Fibroblast of skin of right quadriceps (primary cell): Measurements from ENCODE around the gene CSF1R.

Experiments used
- DNase-seq: peaks from one replicate; pipeline ENCODE4 v3.0.0-alpha.2; 2013

CSF1R gene

DNA sequence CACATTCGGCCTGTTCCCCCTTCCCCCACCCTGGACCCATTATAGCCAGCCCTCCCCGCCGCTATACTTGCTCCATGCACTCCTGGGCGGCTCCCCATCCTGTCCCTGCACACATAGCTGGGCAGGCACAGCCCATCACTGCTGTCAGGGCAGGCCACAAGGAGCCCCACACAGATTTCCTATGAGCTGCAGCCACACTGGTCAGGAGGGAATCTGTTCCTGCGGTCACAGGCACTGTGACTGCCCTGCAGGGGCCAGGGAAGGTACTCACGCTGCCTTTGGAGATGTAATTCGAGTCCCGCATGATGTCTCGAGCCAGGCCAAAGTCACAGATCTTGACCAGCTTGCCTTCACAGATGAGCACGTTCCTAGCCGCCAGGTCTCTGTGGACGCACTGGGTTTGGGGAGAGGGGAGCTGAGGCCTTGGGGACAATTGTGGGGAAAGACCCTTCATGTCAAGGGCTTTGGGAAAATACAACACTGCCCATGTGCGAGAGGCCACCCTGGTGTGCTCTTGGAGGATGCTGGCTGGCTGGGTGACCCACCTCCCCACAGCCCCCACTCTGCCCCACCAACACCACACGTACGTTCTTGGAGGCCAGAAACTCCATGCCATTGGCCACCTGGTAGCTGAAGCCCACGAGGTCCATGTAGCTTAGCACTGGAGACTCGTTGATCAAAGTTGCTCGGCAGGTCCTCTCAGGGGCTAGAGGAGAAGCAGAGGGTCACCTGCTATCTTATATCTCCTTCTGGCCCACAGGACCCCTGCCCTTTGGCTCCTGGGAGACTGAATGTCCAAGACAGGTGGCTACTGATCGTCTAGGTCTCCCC lies 34.5 kb upstream of the CSF1R start:
- no peak for DNase-seq

- DNase-seq, result no peak
Measured at GRCh38 chr5:150120062-150120441, 33.7 kb upstream of the CSF1R start.

- no peak for DNase-seq
Measured at GRCh38 chr5:150119421-150120061, 33.2 kb upstream of the CSF1R start.

DNA sequence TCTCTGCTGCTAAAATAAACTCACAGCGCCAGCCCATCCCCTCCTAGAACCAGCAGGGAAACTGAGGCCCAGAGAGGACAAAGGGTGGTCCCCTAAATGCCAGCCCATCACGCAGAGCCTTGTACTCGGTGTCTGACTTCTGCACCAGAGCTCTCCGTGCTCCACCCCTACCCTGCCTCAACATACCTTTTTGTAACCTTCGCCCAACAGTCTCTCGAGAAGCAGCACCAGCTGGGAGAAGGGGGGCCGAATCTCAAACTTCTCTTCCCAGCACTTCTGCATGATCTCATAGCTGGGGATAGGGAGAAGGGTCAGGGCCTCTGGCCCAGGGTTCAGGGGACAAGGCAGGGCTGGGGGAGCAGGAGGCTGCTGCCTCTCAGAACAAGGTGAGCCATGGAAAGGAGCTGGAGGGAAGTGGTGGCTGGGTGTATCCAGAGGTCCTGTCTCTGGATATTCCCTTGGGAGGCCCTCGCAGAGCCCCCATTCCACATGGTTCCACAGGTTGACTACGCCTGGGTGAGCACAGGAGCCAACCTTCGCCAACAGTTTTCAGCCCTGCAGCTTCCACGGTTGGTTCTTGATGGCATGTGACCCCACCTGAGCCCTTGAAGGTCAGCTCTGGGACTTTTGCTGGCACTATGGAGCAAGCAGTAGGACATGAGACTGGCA lies 32.3 kb upstream of the CSF1R start:
- no peak for DNase-seq

DNA sequence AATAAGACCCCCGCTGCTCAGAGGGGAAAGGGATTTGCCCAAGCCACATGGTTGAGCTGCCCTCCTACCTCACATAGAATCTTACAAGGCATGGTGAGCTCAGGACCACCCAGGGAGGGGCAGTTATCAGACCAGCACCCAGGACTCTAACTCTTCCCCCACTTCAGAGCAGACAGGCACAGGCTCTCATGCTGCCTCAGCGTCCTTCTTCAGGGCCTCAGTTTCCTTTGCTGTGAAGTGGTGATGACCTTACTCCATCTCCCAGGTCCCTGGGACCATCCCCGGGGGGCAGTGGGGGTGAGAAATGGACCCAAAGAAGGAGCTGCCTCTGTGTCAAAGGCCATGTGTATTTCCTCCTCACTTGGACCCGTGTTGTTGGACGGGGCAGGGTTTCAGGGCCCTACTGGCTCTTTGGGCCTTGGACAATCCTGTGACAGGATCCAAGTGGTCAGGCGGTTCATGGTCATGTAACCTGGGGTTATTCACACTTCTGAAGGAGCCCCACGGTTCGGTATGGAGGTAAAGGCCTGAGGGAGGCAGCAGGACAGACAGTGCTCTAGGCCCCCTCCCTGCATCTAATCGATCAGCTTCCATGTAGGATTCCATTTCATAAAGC lies 31.7 kb upstream of the CSF1R start:
- no peak for DNase-seq

DNA sequence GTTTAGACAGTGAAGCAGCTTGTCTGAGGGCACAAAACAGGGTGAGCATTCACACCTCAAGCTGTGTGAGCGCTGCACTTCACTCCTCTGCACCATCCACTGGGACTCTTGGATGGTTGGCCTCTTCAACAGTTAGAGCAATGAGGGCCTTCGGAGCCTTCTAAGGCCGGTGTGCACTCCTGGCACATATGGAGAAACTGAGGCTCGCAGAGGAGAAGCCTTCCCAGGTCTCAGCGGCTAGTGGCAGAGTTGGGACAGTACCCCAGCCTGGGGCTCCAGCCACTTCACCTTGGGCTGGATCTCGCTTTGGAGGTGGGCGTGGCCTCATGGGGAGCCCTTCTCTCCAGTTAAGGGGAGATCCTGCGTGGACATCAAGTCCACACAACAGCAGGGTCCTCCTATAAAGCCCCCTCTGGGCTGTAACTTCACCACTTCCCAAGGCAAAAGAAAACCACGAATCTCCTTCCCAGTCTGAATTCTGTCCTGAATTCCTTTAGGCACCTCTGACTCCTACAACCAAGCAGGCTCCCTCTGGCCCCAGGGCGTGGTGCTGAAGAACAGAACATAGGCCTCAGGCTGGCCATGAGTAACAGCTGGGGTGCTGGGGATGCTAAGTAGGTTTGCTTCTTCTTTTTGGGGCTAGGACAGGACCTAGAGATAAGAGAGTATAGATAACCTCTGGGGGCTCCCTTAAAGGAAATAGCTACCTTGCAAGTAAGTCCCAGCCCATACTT lies 30.5 kb upstream of the CSF1R start:
- no peak for DNase-seq

GRCh38 chr5:150114773-150115408 lies 28.5 kb upstream of the CSF1R start:
- DNase-seq, result no peak

- no peak for DNase-seq
Measured at GRCh38 chr5:150114102-150114641, 27.8 kb upstream of the CSF1R start.

DNA sequence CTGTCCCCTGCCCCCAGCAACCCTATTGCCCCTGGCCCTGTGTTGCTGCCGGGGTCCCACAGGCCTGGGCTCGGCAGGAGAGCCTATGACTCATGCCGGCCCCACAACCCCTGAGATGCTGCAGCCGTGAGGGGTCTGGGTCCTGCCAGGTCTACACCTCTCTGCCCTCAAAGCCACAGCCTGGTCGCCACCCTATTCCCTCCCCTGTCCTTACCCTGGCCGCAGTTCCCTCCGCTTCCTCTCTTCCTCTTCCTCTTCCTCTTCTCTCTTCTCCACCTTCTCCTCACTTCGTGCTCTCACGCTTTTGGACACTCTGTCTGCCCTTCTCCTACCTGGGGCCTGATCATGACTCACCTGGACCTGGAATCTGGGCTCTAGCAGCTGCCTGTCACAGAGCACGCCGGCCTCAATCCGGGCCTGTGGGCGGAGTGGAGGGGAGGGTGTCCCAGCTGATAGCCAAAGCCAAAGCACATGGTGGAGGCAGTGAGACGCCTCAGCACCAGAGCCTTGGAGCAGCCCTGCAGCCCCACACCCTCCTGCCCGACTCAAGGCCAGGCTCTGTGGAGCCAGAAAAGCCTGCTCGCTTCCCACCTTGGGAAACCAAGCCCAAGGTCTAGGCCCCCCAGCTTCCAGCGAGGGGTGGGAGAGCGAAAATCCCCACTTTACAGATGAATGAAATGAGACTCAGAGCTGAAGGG lies 26.8 kb upstream of the CSF1R start:
- no peak for DNase-seq

DNA sequence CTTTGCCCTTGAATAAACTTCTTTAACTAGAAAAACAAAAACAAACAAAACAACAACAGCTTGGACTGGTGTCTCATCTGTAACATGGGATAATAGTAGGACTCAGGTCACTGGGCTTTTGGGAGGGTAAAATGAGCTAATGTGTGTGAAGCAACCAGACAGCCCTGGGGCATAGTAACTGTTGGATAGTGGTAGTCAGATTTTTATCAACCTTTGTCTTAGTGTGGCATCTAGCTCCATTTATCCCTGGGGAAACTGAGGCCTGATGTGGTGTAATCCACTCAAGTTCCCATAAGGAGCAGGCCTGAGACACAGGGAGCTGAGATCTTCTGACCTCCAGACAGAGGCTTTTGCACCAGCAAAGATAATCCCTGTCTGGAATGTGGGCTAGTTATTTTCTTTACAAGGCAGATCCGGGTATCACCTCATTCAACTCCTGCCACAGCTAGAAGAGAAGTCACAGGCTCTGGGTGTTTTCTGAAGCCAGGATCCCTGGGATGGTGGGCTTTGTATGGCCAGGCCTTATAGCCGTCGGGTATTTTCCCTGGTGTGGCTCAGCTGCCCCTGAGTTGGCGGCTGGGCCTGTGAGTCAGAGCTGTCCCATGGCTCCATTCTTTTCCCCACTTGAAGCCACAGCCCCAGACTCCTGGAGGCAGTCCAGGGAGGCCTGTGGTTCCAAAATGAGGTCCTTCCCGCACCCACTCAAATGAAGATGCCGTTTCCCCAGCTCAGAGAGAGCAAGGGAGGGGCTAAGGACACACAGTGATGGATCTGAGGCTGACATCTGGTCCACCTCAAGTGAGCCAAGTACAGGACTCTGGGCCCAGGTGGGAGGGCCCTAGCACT lies 26.1 kb upstream of the CSF1R start:
- peak; percentile 82 for DNase-seq

GRCh38 chr5:150111122-150111521 lies 24.8 kb upstream of the CSF1R start:
- DNase-seq, result no peak

DNA sequence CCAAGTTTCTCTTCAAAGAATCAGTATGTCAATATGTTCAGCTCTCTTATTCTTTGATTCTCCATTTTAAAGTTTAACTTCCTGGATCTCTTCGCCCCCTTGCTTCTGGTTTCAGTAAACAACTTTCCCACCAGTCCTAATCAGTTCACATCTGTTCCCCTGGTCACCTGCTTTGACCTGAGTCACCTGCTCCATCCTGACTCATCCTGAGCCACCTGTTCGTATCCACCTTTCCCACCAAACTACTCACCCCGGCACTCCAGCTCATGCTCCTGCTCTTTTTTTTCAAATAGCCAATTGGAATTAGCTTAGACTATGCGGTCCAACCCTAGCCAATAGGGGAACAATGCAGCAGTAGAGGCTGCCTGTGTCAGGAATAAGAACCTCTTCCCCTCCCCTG lies 23.6 kb upstream of the CSF1R start:
- DNase-seq, result no peak

DNA sequence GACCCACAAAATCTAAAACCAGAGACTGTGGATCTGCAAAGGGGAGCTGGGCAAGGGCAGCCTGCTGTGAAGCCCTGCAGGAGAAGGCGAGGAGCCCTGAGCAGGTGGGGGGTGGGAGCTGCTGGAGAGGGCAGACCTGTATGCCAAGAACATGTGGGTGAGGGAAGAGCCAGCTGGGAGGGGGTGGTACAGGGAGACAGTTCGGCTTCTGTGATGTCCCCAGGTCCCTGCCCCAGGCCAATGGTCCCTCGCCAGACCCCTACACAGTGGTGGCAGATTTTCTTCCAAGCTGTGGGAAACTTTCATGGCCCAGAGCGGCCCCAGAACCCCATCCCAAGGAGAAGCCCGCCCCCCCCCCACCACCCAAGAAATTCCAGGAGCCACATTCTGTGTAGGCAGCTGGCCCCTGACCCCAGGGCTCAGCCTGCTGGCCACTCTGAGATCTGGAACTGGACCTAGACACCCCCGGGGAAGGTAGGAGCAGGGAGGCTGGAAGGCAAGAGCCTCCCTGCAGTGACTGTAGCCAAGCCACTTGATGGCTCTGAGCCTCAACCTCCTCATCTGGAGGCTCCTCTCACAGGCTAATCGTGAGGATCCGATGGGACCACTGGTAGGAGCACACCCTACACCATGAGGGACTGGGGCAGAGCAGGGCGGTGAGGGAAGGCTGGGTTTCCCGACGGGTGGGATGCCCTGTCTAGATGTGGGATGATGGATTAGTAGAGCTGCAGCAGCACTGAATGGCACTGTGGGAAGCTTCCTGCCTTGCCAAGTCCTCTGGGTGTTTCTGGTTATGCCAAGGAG lies 22.6 kb upstream of the CSF1R start:
- no peak for DNase-seq

DNA sequence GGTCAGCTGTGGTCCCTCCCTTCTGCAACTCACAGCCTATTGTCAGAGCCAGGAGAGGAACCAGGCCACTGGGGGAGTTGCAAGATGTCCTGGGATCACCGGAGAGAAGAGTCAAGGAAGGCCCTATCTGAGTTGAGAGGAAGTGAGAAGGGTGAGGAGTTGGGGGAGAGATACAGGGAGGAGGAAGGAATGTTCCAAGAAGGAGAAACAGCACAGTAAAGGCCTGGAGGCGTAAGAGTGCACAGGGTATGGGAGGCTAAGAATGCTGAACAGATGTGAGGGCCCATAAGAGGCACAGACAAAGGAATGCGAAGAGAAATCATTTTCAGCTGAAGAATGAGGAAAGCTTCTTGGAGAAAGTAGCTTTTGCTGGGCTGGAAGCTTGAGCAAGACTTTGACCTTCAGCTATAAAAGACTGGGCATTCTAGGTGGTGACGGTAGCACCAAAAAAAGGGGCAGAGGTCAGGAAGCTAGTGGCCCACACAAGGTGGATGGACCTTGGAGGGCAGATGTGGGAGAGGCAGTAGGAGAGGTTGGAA lies 21.6 kb upstream of the CSF1R start:
- DNase-seq, result peak; percentile 56

DNA sequence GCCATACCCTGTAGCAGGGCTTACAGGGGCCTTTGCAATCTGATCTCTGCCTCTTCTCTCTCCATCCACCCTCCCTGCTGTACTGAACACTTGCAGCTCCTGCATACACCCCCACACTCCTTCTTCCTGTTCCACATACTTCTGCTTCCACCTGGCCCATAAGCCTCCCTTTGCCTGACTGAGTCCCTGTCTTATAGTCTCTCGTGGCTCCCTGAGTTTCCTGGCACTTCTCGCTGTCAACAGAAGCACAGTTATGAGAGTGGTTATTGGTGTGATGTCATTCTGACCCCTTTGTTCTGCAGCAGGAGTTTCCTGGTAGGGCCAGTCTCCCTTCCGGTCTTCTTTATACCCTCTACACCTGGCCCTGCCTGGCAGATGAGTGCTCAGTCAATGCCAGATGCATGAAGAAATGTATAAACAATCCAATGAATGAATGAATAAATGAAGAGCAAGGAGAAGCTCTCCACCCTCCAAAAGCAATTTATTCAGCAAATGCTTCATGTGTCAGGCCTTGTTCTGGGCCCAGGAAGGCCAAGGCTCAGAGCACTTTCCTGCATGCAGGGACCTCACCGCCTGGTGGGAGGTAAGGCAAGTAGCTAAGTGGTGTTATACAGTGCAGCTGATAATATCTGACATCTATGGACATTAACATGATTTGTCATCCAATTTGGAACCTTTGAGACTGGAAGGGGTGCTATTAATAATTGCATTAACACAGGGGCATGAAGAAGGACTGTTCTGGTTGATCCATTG lies 20.5 kb upstream of the CSF1R start:
- no peak for DNase-seq

DNA sequence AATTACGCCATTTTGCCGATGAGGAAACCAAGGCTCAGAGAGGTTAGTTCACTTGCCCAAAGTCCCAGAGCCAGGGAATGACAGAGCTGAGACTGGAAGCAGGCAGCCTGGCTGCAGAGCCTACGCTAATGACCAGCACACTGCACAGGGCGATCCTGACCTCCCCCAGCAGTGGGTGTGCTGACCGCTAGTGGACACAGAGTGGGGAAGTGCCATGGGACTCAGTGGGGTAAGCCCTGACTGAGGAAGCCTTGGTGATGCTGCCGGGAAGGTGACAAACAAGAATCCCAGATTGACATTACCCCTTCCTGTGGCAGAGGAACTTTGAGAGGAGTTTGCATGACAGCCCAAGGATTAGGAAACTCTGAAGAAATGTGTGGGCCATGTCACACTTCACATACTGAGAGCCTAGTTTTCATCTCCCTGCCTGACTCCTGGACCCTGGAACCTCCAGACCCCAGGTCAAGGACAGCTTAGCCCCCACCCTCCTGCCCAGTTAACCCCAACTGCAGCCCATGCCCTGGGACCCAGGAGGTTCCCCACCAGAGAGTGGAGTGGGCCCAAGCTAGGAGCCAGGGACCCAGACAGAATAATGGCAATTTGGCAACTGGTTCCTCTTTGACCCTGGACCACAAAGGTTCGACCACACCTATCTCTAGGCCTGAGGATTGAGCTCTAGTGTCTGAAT lies 19.7 kb upstream of the CSF1R start:
- DNase-seq, result no peak

GRCh38 chr5:150104550-150104870 lies 18.2 kb upstream of the CSF1R start:
- no peak for DNase-seq
